Central memory CD8-positive, alpha-beta T cell (primary cell): Measurements from ENCODE around the gene ADCY1.

Experiments
- ATAC-seq: fragments of 150-1000 bp; cut with Tn5 transposase; replicated peaks from 2 replicates; pipeline ENCODE4 v1.10.0; 2022; ENCODE audit warnings: mild to moderate bottlenecking, moderate FRiP score, moderate number of reproducible peaks; ENCODE audit not compliant: poor library complexity, severe bottlenecking; ENCODE audit errors: extremely low read depth
- DNase-seq, 2 donors: peaks; one replicate each; pipeline ENCODE4 v3.0.0; 2021; ENCODE audit warnings: low spot score in 2 of 2
- H3K27ac Mint-ChIP-seq: one replicate; pipeline ENCODE4 v1.8.0; 2022; ENCODE audit warnings: low read depth, mild to moderate bottlenecking, moderate library complexity, mixed read lengths
- H3K27me3 Mint-ChIP-seq: one replicate; pipeline ENCODE4 v1.8.0; 2022; ENCODE audit warnings: mixed read lengths
- H3K36me3 Mint-ChIP-seq: one replicate; pipeline ENCODE4 v1.8.0; 2022; ENCODE audit warnings: mild to moderate bottlenecking, moderate library complexity, mixed read lengths; ENCODE audit not compliant: insufficient read depth
- H3K4me1 Mint-ChIP-seq: one replicate; pipeline ENCODE4 v1.8.0; 2022; ENCODE audit warnings: mixed read lengths
- H3K4me3 Mint-ChIP-seq: one replicate; pipeline ENCODE4 v1.8.0; 2022; ENCODE audit warnings: mild to moderate bottlenecking, moderate library complexity, mixed read lengths
- H3K9me3 Mint-ChIP-seq: one replicate; pipeline ENCODE4 v1.8.0; 2022; ENCODE audit warnings: mixed read lengths

ADCY1 gene

GRCh38 chr7:45657136-45657889 is 83.1 kb downstream of the ADCY1 start:
- Mint-ChIP-seq H3K4me1 (no peaks in the 10 kb centered on the region), H3K27me3 (peaks cover 20% of the 10 kb centered on the region), H3K9me3 (no peaks in the 10 kb centered on the region), H3K4me3 (no peak overlapping the region), H3K27ac (no peak overlapping the region), H3K36me3 (no peaks in the 10 kb centered on the region)
- ATAC-seq (no peak), DNase-seq (peak in 1 of 2 donors; percentile 4)

DNA sequence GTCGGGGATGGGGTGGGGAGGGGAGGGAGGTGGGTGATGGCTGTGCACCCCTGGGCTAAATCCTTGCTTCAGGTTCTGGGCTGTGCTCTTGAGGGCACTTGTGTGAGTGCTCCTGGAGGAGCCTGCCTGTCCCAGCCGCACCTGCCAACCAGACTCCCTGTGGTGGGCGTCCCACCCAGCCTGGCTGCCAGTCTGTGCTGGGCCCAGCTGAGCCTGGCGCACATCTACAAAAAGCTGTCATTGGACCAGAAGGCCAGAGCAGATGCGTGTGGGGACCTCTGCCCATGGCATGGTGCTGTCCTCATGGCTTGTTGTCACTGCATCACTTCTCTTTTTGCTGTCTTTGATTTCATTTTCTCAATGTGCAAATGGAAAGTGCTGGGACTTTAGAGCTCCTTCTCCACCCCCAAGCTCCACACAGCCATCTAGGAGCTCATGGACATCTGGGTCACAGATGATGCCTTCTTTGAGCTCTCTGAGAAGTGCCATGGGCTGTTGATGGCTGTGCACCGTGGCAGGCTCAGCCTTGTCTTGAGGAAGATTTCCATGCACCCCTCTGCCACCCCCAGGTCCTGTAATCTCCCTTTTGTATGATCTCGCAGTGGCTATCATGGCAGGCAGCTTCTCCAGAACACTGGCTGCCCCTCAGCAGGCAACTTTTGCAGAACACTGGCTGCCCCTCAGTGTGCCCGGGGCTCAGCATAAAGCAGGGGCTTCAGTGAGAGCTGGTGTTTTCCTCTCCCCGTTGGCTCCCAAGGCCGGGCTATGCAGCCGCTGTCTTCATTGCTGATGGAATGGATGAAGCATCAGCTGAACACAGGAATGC is 83.9 kb downstream of the ADCY1 start:
- H3K9me3 Mint-ChIP-seq = no peaks in the 10 kb centered on the region
- H3K4me3 Mint-ChIP-seq = no peak overlapping the region
- no peak overlapping the region for H3K27ac Mint-ChIP-seq
- H3K4me1 Mint-ChIP-seq = no peaks in the 10 kb centered on the region
- ATAC-seq (no peak), DNase-seq (peak in 1 of 2 donors; percentile 6)
- H3K27me3 Mint-ChIP-seq = peaks cover 20% of the 10 kb centered on the region
- H3K36me3 Mint-ChIP-seq = no peaks in the 10 kb centered on the region

- Mint-ChIP-seq H3K27ac (no peak overlapping the region), H3K4me1 (no peaks in the 10 kb centered on the region), H3K36me3 (no peaks in the 10 kb centered on the region), H3K4me3 (no peak overlapping the region), H3K27me3 (peaks cover 20% of the 10 kb centered on the region), H3K9me3 (no peaks in the 10 kb centered on the region)
- no peak for ATAC-seq
- DNase-seq = peak in 1 of 2 donors; percentile 4
These were observed 84.7 kb downstream of the ADCY1 start for GRCh38 chr7:45658716-45659495.

- Mint-ChIP-seq H3K36me3 (no peaks in the 10 kb centered on the region), H3K27me3 (peaks cover 20% of the 10 kb centered on the region), H3K4me1 (no peaks in the 10 kb centered on the region), H3K4me3 (no peak overlapping the region), H3K9me3 (no peaks in the 10 kb centered on the region), H3K27ac (no peak overlapping the region)
- peak in 1 of 2 donors; percentile 6 for DNase-seq
- no peak for ATAC-seq
These were observed 85.5 kb downstream of the ADCY1 start for GRCh38 chr7:45659496-45660139.

GRCh38 chr7:45660201-45660900 is 86.2 kb downstream of the ADCY1 start:
- Mint-ChIP-seq H3K27ac (no peak overlapping the region), H3K36me3 (no peaks in the 10 kb centered on the region), H3K27me3 (peaks cover 20% of the 10 kb centered on the region), H3K4me3 (no peak overlapping the region), H3K9me3 (no peaks in the 10 kb centered on the region), H3K4me1 (no peaks in the 10 kb centered on the region)
- ATAC-seq (no peak), DNase-seq (no peak)

- Mint-ChIP-seq H3K4me1 (no peaks in the 10 kb centered on the region), H3K9me3 (no peaks in the 10 kb centered on the region), H3K36me3 (no peaks in the 10 kb centered on the region), H3K4me3 (no peak overlapping the region), H3K27ac (no peak overlapping the region), H3K27me3 (peaks cover 20% of the 10 kb centered on the region)
- ATAC-seq = no peak
- DNase-seq = no peak
These were observed 86.7 kb downstream of the ADCY1 start for GRCh38 chr7:45660901-45661211.

- DNase-seq (no peak), ATAC-seq (no peak)
- H3K9me3 Mint-ChIP-seq = no peaks in the 10 kb centered on the region
- H3K4me3 Mint-ChIP-seq = no peak overlapping the region
- peaks cover 20% of the 10 kb centered on the region for H3K27me3 Mint-ChIP-seq
- no peaks in the 10 kb centered on the region for H3K36me3 Mint-ChIP-seq
- H3K4me1 Mint-ChIP-seq = no peaks in the 10 kb centered on the region
- no peak overlapping the region for H3K27ac Mint-ChIP-seq
These were observed 87.3 kb downstream of the ADCY1 start for GRCh38 chr7:45661302-45661995.

DNA sequence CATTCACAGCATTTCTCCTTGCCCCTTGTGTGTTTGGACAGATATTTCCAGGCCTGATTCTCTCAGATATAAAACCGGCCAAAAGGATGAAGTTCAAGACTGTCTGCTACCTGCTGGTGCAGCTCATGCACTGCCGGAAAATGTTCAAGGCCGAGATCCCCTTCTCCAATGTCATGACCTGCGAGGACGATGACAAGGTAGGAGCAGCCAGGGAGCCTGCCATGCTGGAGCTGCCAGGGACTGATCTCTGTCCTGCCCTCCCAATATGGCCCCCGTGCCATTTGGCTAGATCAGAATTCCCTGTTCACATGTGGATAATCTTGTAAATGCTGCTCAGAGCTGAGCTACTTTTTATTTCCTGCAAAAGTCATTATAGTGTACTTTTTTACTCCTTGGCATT is 87.8 kb downstream of the ADCY1 start:
- DNase-seq (no peak), ATAC-seq (no peak)
- H3K36me3 Mint-ChIP-seq = no peaks in the 10 kb centered on the region
- no peaks in the 10 kb centered on the region for H3K9me3 Mint-ChIP-seq
- H3K4me1 Mint-ChIP-seq = no peaks in the 10 kb centered on the region
- peaks cover 20% of the 10 kb centered on the region for H3K27me3 Mint-ChIP-seq
- H3K4me3 Mint-ChIP-seq = no peak overlapping the region
- no peak overlapping the region for H3K27ac Mint-ChIP-seq

- peaks cover 20% of the 10 kb centered on the region for H3K27me3 Mint-ChIP-seq
- H3K4me1 Mint-ChIP-seq = no peaks in the 10 kb centered on the region
- ATAC-seq (no peak), DNase-seq (peak in 1 of 2 donors; percentile 3)
- H3K36me3 Mint-ChIP-seq = no peaks in the 10 kb centered on the region
- H3K4me3 Mint-ChIP-seq = no peak overlapping the region
- H3K27ac Mint-ChIP-seq = no peak overlapping the region
- no peaks in the 10 kb centered on the region for H3K9me3 Mint-ChIP-seq
These were observed 88.5 kb downstream of the ADCY1 start for GRCh38 chr7:45662540-45663166.

GRCh38 chr7:45663167-45663921 is 89.2 kb downstream of the ADCY1 start:
- no peaks in the 10 kb centered on the region for H3K9me3 Mint-ChIP-seq
- H3K4me1 Mint-ChIP-seq = no peaks in the 10 kb centered on the region
- H3K36me3 Mint-ChIP-seq = no peaks in the 10 kb centered on the region
- H3K4me3 Mint-ChIP-seq = no peak overlapping the region
- peaks cover 20% of the 10 kb centered on the region for H3K27me3 Mint-ChIP-seq
- no peak overlapping the region for H3K27ac Mint-ChIP-seq
- no peak for ATAC-seq
- peak in 1 of 2 donors; percentile 9 for DNase-seq
